T-cell (primary cell): ENCODE data around the gene DDIT3. TPM values are rescaled to one million over a fixed set of nuclear protein-coding genes. Genes with fewer than 3 reads are reported as not detected.
"Not testable (repeated sequence)": the region's sequence is repeated elsewhere in the genome, so short reads cannot be mapped to it uniquely, and the experiment has no call there.

Experiments used
- ATAC-seq, 4 experiments: fragments of 200-7000 bp in 3 of 4; fragments of 150-1000 bp in 1 of 4; cut with Tn5 transposase; replicated peaks in 1 of 4; 1 replicate in 3 of 4; 2 replicates in 1 of 4; pipeline ENCODE4 v1.10.0; 2021; ENCODE audit warnings: moderate library complexity in 3 of 4, mild to moderate bottlenecking in 2 of 4, moderate number of reproducible peaks in 1 of 4
- CTCF ChIA-PET, 2 donors: fragments of 300-600 bp; sonication (Branson Sonifier 250); formaldehyde crosslinking; loops; one replicate each; lab custom pipeline; 2022; ENCODE audit warnings: antibody characterized with exemption in 2 of 2; lab: Charles Lee
- POLR2A ChIA-PET, 2 donors: fragments of 300-600 bp; sonication (Branson Sonifier 250); formaldehyde crosslinking; loops; one replicate each; lab custom pipeline; 2022; ENCODE audit warnings: antibody characterized with exemption in 2 of 2; lab: Charles Lee
- DNase-seq, 35 experiments: peaks; one replicate each; pipeline versions ENCODE4 v3.0.0 to v3.0.0-alpha.2; 2013 to 2023
- H3K27ac ChIP-seq: one replicate; pipeline ENCODE4 v1.5.1; 2013; ENCODE audit warnings: low read length
- H3K27me3 ChIP-seq, 2 experiments: replicated peaks in 1 of 2; 1 replicate in 1 of 2; 2 replicates in 1 of 2; pipeline versions ENCODE4 v1.6.1 to v1.7.0; 2013; ENCODE audit warnings: low read length in 1 of 2, mixed read lengths in 1 of 2; ENCODE audit not compliant: control insufficient read depth in 2 of 2, insufficient read depth in 2 of 2; ENCODE audit errors: extremely low read depth in 1 of 2
- H3K36me3 ChIP-seq, 2 donors: 1 replicate in 1 of 2; 2 replicates in 1 of 2; pipeline versions ENCODE4 v1.6.1 to v1.7.0; 2013; ENCODE audit warnings: low read length in 1 of 2; ENCODE audit not compliant: control insufficient read depth in 2 of 2, insufficient read depth in 1 of 2; ENCODE audit errors: extremely low read depth in 1 of 2
- H3K4me1 ChIP-seq, 2 experiments: 1 replicate in 1 of 2; 2 replicates in 1 of 2; pipeline versions ENCODE4 v1.6.1 to v1.7.0; 2013; ENCODE audit warnings: low read length in 2 of 2, mixed read lengths in 1 of 2; ENCODE audit not compliant: insufficient read depth in 2 of 2, control insufficient read depth in 1 of 2; ENCODE audit errors: extremely low read depth in 1 of 2
- H3K4me3 ChIP-seq, 2 donors: 1 replicate in 1 of 2; 2 replicates in 1 of 2; pipeline versions ENCODE4 v1.5.1 to v1.7.0; 2013; ENCODE audit warnings: mild to moderate bottlenecking in 2 of 2, low read length in 1 of 2, moderate library complexity in 1 of 2; ENCODE audit not compliant: control insufficient read depth in 1 of 2; ENCODE audit errors: extremely low read depth in 1 of 2
- H3K9me3 ChIP-seq: 2 replicates; pipeline ENCODE4 v1.7.0; 2013
- H3K27ac Mint-ChIP-seq, 2 donors: one replicate each; pipeline ENCODE4 v1.8.0; 2020 to 2021; ENCODE audit warnings: mild to moderate bottlenecking in 2 of 2, mixed read lengths in 2 of 2
- H3K27me3 Mint-ChIP-seq, 2 donors: one replicate each; pipeline ENCODE4 v1.8.0; 2021 to 2022; ENCODE audit warnings: mixed read lengths in 2 of 2
- H3K36me3 Mint-ChIP-seq: one replicate; pipeline ENCODE4 v1.8.0; 2021; ENCODE audit warnings: mixed read lengths
- H3K4me1 Mint-ChIP-seq, 3 donors: one replicate each; pipeline ENCODE4 v1.8.0; 2020 to 2022; ENCODE audit warnings: mixed read lengths in 3 of 3, mild to moderate bottlenecking in 1 of 3
- H3K4me3 Mint-ChIP-seq, 3 donors: one replicate each; pipeline ENCODE4 v1.8.0; 2020 to 2022; ENCODE audit warnings: mild to moderate bottlenecking in 3 of 3, mixed read lengths in 3 of 3, moderate library complexity in 3 of 3
- H3K9me3 Mint-ChIP-seq, 3 donors: one replicate each; pipeline ENCODE4 v1.8.0; 2020 to 2022; ENCODE audit warnings: mixed read lengths in 3 of 3
- WGBS: methylation state at CpG from one replicate; pipeline ENCODE4 v1.1.5; 2013; ENCODE audit warnings: missing lambda C conversion rate; ENCODE audit not compliant: insufficient coverage; 5-methylcytosine and 5-hydroxymethylcytosine counted together
- total RNA-seq, 35 experiments: library from RNA in 6 of 35; stranded (reverse) in 6 of 35; fragments of 120-200 nt in 1 of 35; gene quantifications; one replicate each; pipeline versions ENCODE4 v1.2.1 to v1.2.4 and lab custom pipeline; 2013 to 2026

DDIT3 gene
- total RNA-seq, 5 donors from 2014 or later (not counting 1 experiment from before 2014, with no cell fraction given) = 34.5 to 93.5 (median 40.7) TPM

- H3K4me1 Mint-ChIP-seq, H3K4me3 ChIP-seq, ATAC-seq, H3K27me3 Mint-ChIP-seq, H3K9me3 Mint-ChIP-seq, H3K27ac ChIP-seq, H3K27ac Mint-ChIP-seq, H3K4me1 ChIP-seq, H3K4me3 Mint-ChIP-seq, CTCF ChIA-PET, POLR2A ChIA-PET, H3K9me3 ChIP-seq, H3K27me3 ChIP-seq, DNase-seq: not testable (repeated sequence)
- peaks cover 11 to 70% of the 10 kb centered on the region in 2 donors for H3K36me3 ChIP-seq
- H3K36me3 Mint-ChIP-seq = peaks cover 36% of the 10 kb centered on the region
- WGBS = no CpG with 5 or more reads among the region's 28 CpGs
Observed at GRCh38 chr12:57507796-57508195, 12.5 kb downstream of the DDIT3 start.

GRCh38 chr12:57506541-57506940 is 13.8 kb downstream of the DDIT3 start:
- not testable (repeated sequence) for H3K9me3 Mint-ChIP-seq, H3K9me3 ChIP-seq, H3K4me1 Mint-ChIP-seq, H3K27ac ChIP-seq, H3K4me3 ChIP-seq, H3K27me3 ChIP-seq, H3K4me3 Mint-ChIP-seq, H3K27me3 Mint-ChIP-seq, ATAC-seq, DNase-seq, H3K4me1 ChIP-seq, H3K27ac Mint-ChIP-seq
- WGBS = no CpG with 5 or more reads among the region's 4 CpGs
- peaks cover 30% of the 10 kb centered on the region for H3K36me3 Mint-ChIP-seq
- CTCF ChIA-PET = interaction anchor here (0.6 to 0.7 kb wide), 2 partner anchors 273 to 737 kb away, joined by 3 to 5 read pairs; no protein-coding TSS in a partner anchor
- peaks cover 9 to 68% of the 10 kb centered on the region in 2 donors for H3K36me3 ChIP-seq
- POLR2A ChIA-PET = interaction anchor here in 1 of 2 donors (0.7 kb wide), 1 partner anchor 923 kb away, joined by 11 read pairs; no protein-coding TSS in a partner anchor

- peaks cover 17 to 76% of the 10 kb centered on the region in 2 donors for H3K36me3 ChIP-seq
- ChIA-PET POLR2A (interaction anchor here in 1 of 2 donors (0.6 to 0.7 kb wide), 3 partner anchors 192 to 273 kb away, joined by 5 to 9 read pairs (median 5); partner anchors contain the start of gene SHMT2), CTCF (interaction anchor here in 1 of 2 donors (0.7 kb wide), 2 partner anchors 57 to 316 kb away, joined by 3 to 6 read pairs; no protein-coding TSS in a partner anchor)
- WGBS = 100% methylated on average over 3 of the region's 22 CpGs
- H3K4me1 Mint-ChIP-seq, H3K9me3 ChIP-seq, H3K27me3 Mint-ChIP-seq, H3K4me1 ChIP-seq, H3K4me3 ChIP-seq, H3K27ac ChIP-seq, H3K27ac Mint-ChIP-seq, H3K4me3 Mint-ChIP-seq, ATAC-seq, H3K27me3 ChIP-seq, DNase-seq, H3K9me3 Mint-ChIP-seq: not testable (repeated sequence)
- H3K36me3 Mint-ChIP-seq = peaks cover 53% of the 10 kb centered on the region
Observed at GRCh38 chr12:57502311-57502969, 17.9 kb downstream of the DDIT3 start.

- over 99% methylated on average over 8 of the region's 11 CpGs for WGBS
- Histone ChIP-seq H3K27ac (no peak overlapping the region), H3K36me3 (peaks cover 17 to 74% of the 10 kb centered on the region in 2 donors), H3K9me3 (no peaks in the 10 kb centered on the region), H3K4me3 (no peak overlapping the region), H3K27me3 (no peaks in the 10 kb centered on the region), H3K4me1 (no peaks in the 10 kb centered on the region)
- no peak for ATAC-seq
- Mint-ChIP-seq H3K36me3 (peaks cover 61% of the 10 kb centered on the region), H3K4me3 (no peak overlapping the region), H3K27me3 (no peaks in the 10 kb centered on the region), H3K27ac (no peak overlapping the region), H3K9me3 (no peaks in the 10 kb centered on the region), H3K4me1 (peaks cover 0 to 11% (median 2%) of the 10 kb centered on the region in 3 donors)
- POLR2A ChIA-PET = interaction anchor here in 1 of 2 donors (0.7 kb wide), 1 partner anchor 80 kb away, joined by 3 read pairs; no protein-coding TSS in a partner anchor
- CTCF ChIA-PET = no interaction called here
- no peak for DNase-seq
Observed at GRCh38 chr12:57500213-57500612, 20.1 kb downstream of the DDIT3 start.

- POLR2A ChIA-PET = no interaction called here
- CTCF ChIA-PET = interaction anchor here in 1 of 2 donors (0.6 kb wide), 1 partner anchor 132 kb away, joined by 4 read pairs; no protein-coding TSS in a partner anchor
Observed at GRCh38 chr12:57498571-57498970, 21.7 kb downstream of the DDIT3 start.

GRCh38 chr12:57498132-57498502 is 22.2 kb downstream of the DDIT3 start:
- Histone ChIP-seq H3K36me3 (peaks cover 11 to 58% of the 10 kb centered on the region in 2 donors), H3K27ac (no peak overlapping the region), H3K9me3 (no peaks in the 10 kb centered on the region), H3K27me3 (no peaks in the 10 kb centered on the region), H3K4me1 (no peaks in the 10 kb centered on the region), H3K4me3 (no peak overlapping the region)
- no peak overlapping the region for H3K4me3 Mint-ChIP-seq
- H3K27me3 Mint-ChIP-seq = no peaks in the 10 kb centered on the region
- H3K9me3 Mint-ChIP-seq = no peaks in the 10 kb centered on the region
- peaks cover 0 to 11% (median 2%) of the 10 kb centered on the region in 3 donors for H3K4me1 Mint-ChIP-seq
- no peak for ATAC-seq
- DNase-seq = no peak
- WGBS = 97% methylated on average over 6 of the region's 9 CpGs
- H3K36me3 Mint-ChIP-seq = peaks cover 51% of the 10 kb centered on the region
- POLR2A ChIA-PET = no interaction called here
- no peak overlapping the region for H3K27ac Mint-ChIP-seq
- CTCF ChIA-PET = no interaction called here

More at GRCh38 chr12:57498571-57498970, 21.7 kb downstream of the DDIT3 start:
- Histone ChIP-seq H3K27ac (no peak overlapping the region), H3K4me3 (no peak overlapping the region), H3K4me1 (no peaks in the 10 kb centered on the region), H3K36me3 (peaks cover 11 to 61% of the 10 kb centered on the region in 2 donors), H3K27me3 (no peaks in the 10 kb centered on the region), H3K9me3 (no peaks in the 10 kb centered on the region)
- no peaks in the 10 kb centered on the region for H3K9me3 Mint-ChIP-seq
- no peak overlapping the region for H3K4me3 Mint-ChIP-seq
- H3K4me1 Mint-ChIP-seq = peaks cover 0 to 11% (median 2%) of the 10 kb centered on the region in 3 donors
- DNase-seq = no peak
- WGBS = 80% methylated on average over 1 of the region's 4 CpGs
- no peak for ATAC-seq
- H3K27ac Mint-ChIP-seq = no peak overlapping the region
- peaks cover 52% of the 10 kb centered on the region for H3K36me3 Mint-ChIP-seq
- H3K27me3 Mint-ChIP-seq = no peaks in the 10 kb centered on the region
